Measurements from ENCODE around the gene RCSD1. TPM values are rescaled to one million over a fixed set of nuclear protein-coding genes. Genes with fewer than 3 reads are reported as not detected.

Gene RCSD1
- total and polyA plus RNA-seq, 10 of the 15 experiments (the other 5 are each of a cell fraction or from before 2014, with no cell fraction given), result 11.4 to 78.3 (median 71.6) TPM

DNA sequence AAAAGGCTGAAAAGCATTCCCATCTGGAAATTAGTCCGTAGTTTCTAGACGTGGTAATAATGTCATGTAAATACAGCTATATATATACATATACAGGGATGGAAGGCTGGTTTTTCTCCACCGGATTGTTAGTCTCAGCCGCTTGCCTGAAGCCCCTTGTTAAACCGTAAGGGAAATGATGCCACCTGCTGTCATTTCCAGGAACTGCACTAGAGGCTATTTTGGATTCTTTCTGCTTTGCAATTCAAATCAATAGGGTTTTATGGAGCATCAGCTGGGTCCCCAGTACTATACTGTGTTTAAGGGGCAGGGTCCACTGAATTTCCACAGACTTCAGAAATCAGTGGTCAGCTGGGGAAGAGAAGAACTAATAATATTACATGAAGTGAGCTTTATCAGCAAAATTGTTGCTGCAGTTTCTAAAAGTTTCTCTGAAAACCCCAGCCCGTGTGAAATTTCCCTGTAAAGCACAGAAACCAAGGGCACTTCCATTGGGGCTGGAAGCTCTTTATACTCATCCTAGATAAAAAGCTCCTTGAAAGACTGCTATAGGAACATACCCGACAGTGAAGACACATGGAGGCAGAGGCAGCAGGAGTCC is 58.0 kb downstream of the RCSD1 start (continued):
- TF ChIP-seq, protein P1, sequence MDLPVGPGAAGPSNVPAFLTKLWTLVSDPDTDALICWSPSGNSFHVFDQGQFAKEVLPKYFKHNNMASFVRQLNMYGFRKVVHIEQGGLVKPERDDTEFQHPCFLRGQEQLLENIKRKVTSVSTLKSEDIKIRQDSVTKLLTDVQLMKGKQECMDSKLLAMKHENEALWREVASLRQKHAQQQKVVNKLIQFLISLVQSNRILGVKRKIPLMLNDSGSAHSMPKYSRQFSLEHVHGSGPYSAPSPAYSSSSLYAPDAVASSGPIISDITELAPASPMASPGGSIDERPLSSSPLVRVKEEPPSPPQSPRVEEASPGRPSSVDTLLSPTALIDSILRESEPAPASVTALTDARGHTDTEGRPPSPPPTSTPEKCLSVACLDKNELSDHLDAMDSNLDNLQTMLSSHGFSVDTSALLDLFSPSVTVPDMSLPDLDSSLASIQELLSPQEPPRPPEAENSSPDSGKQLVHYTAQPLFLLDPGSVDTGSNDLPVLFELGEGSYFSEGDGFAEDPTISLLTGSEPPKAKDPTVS (IDR thresholded peaks at IDR 0.05; ENCODE audit: low read depth, low read length), result no peak
- no peak for TF ChIP-seq CHD4 (IDR thresholded peaks at IDR 0.05)
- TF ChIP-seq KAT2A (conservative IDR thresholded peaks at IDR 0.05; ENCODE audit: control insufficient read depth, low read depth, low read length), result no peak
- TF ChIP-seq, protein P2, sequence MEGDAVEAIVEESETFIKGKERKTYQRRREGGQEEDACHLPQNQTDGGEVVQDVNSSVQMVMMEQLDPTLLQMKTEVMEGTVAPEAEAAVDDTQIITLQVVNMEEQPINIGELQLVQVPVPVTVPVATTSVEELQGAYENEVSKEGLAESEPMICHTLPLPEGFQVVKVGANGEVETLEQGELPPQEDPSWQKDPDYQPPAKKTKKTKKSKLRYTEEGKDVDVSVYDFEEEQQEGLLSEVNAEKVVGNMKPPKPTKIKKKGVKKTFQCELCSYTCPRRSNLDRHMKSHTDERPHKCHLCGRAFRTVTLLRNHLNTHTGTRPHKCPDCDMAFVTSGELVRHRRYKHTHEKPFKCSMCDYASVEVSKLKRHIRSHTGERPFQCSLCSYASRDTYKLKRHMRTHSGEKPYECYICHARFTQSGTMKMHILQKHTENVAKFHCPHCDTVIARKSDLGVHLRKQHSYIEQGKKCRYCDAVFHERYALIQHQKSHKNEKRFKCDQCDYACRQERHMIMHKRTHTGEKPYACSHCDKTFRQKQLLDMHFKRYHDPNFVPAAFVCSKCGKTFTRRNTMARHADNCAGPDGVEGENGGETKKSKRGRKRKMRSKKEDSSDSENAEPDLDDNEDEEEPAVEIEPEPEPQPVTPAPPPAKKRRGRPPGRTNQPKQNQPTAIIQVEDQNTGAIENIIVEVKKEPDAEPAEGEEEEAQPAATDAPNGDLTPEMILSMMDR (IDR thresholded peaks at IDR 0.05 in 2 of 3, conservative IDR thresholded peaks at IDR 0.05 in 1 of 3; ENCODE audit: control insufficient read depth in 2 of 3, extremely low read depth in 1 of 3, insufficient read depth in 1 of 3, low read depth in 3 of 3, low read length in 3 of 3), result peak; percentile 83 to 94 (median 93)
- TF ChIP-seq HDGF (IDR thresholded peaks at IDR 0.05), result no peak
- TF ChIP-seq, protein P3, sequence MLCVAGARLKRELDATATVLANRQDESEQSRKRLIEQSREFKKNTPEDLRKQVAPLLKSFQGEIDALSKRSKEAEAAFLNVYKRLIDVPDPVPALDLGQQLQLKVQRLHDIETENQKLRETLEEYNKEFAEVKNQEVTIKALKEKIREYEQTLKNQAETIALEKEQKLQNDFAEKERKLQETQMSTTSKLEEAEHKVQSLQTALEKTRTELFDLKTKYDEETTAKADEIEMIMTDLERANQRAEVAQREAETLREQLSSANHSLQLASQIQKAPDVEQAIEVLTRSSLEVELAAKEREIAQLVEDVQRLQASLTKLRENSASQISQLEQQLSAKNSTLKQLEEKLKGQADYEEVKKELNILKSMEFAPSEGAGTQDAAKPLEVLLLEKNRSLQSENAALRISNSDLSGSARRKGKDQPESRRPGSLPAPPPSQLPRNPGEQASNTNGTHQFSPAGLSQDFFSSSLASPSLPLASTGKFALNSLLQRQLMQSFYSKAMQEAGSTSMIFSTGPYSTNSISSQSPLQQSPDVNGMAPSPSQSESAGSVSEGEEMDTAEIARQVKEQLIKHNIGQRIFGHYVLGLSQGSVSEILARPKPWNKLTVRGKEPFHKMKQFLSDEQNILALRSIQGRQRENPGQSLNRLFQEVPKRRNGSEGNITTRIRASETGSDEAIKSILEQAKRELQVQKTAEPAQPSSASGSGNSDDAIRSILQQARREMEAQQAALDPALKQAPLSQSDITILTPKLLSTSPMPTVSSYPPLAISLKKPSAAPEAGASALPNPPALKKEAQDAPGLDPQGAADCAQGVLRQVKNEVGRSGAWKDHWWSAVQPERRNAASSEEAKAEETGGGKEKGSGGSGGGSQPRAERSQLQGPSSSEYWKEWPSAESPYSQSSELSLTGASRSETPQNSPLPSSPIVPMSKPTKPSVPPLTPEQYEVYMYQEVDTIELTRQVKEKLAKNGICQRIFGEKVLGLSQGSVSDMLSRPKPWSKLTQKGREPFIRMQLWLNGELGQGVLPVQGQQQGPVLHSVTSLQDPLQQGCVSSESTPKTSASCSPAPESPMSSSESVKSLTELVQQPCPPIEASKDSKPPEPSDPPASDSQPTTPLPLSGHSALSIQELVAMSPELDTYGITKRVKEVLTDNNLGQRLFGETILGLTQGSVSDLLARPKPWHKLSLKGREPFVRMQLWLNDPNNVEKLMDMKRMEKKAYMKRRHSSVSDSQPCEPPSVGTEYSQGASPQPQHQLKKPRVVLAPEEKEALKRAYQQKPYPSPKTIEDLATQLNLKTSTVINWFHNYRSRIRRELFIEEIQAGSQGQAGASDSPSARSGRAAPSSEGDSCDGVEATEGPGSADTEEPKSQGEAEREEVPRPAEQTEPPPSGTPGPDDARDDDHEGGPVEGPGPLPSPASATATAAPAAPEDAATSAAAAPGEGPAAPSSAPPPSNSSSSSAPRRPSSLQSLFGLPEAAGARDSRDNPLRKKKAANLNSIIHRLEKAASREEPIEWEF (IDR thresholded peaks at IDR 0.05; ENCODE audit: insufficient replicate concordance, low read depth, low read length), result peak; percentile 24
- TF ChIP-seq HCFC1 (IDR thresholded peaks at IDR 0.05; ENCODE audit: low read length), result no peak
- TF ChIP-seq GABPA (IDR thresholded peaks at IDR 0.05; ENCODE audit: low read depth), result no peak
- TF ChIP-seq CREM (IDR thresholded peaks at IDR 0.05; ENCODE audit: low read depth), result no peak
- TF ChIP-seq SP1 (IDR thresholded peaks at IDR 0.05; ENCODE audit: low read depth, low read length), result no peak
- no peak for TF ChIP-seq CREB1 (IDR thresholded peaks at IDR 0.05; ENCODE audit: low read depth)
- TF ChIP-seq, protein P4, sequence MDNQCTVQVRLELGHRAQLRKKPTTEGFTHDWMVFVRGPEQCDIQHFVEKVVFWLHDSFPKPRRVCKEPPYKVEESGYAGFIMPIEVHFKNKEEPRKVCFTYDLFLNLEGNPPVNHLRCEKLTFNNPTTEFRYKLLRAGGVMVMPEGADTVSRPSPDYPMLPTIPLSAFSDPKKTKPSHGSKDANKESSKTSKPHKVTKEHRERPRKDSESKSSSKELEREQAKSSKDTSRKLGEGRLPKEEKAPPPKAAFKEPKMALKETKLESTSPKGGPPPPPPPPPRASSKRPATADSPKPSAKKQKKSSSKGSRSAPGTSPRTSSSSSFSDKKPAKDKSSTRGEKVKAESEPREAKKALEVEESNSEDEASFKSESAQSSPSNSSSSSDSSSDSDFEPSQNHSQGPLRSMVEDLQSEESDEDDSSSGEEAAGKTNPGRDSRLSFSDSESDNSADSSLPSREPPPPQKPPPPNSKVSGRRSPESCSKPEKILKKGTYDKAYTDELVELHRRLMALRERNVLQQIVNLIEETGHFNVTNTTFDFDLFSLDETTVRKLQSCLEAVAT (IDR thresholded peaks at IDR 0.05), result no peak
- TF ChIP-seq RFX5 (IDR thresholded peaks at IDR 0.05; ENCODE audit: low read depth, low read length), result no peak
- no peak for TF ChIP-seq SUPT20H (IDR thresholded peaks at IDR 0.05; ENCODE audit: borderline replicate concordance, control insufficient read depth, low read depth, low read length)
- TF ChIP-seq RB1 (IDR thresholded peaks at IDR 0.05; ENCODE audit: borderline replicate concordance), result no peak; the same call in 1 of the 2 replicates
- 0 out of 2 replicates have a peak, but pooled peaks have one; percentile 48 for TF ChIP-seq YY1 (IDR thresholded peaks at IDR 0.05; ENCODE audit: low read depth, low read length)
- no peak for TF ChIP-seq CEBPB (IDR thresholded peaks at IDR 0.05; ENCODE audit: borderline replicate concordance in 1 of 2, low read depth in 2 of 2, low read length in 2 of 2)
- no peak for TF ChIP-seq MXI1 (IDR thresholded peaks at IDR 0.05; ENCODE audit: low read depth, low read length)
- TF ChIP-seq TBL1XR1 (IDR thresholded peaks at IDR 0.05; ENCODE audit: low read depth, low read length), result peak; percentile 28; the same call in 1 of the 2 replicates
- no peak for TF ChIP-seq CBX5 (IDR thresholded peaks at IDR 0.05; ENCODE audit: low read depth)
- TF ChIP-seq RELA (IDR thresholded peaks at IDR 0.05; ENCODE audit: borderline replicate concordance, partially characterized antibody), result no peak

Data from GM12878 (cell line).